Parathyroid adenoma (tissue), 2 donors: Measurements from ENCODE around the gene TBC1D20.

ENCODE experiments used
- H2AFZ ChIP-seq: fragments of 300-600 bp; sonication (generic); one replicate; pipeline ENCODE4 v1.7.0; 2017; ENCODE audit warnings: antibody characterized with exemption, mild to moderate bottlenecking
- H3K27ac ChIP-seq: fragments of 300-600 bp; sonication (generic); one replicate; pipeline ENCODE4 v1.7.0; 2017
- H3K27me3 ChIP-seq: fragments of 300-600 bp; sonication (generic); one replicate; pipeline ENCODE4 v1.7.0; 2017; ENCODE audit warnings: low read length; ENCODE audit not compliant: control insufficient read depth, insufficient read depth
- H3K36me3 ChIP-seq: fragments of 300-600 bp; sonication (generic); one replicate; pipeline ENCODE4 v1.7.0; 2017; ENCODE audit warnings: low read length; ENCODE audit not compliant: control insufficient read depth, insufficient read depth
- H3K4me1 ChIP-seq: fragments of 300-600 bp; sonication (generic); one replicate; pipeline ENCODE4 v1.7.0; 2017; ENCODE audit warnings: control low read depth
- H3K4me2 ChIP-seq: fragments of 300-600 bp; sonication (generic); one replicate; pipeline ENCODE4 v1.7.0; 2017; ENCODE audit warnings: low read length
- H3K4me3 ChIP-seq: fragments of 300-600 bp; sonication (generic); one replicate; pipeline ENCODE4 v1.7.0; 2017; ENCODE audit warnings: low read depth, low read length
- H3K79me2 ChIP-seq: fragments of 300-600 bp; sonication (generic); one replicate; pipeline ENCODE4 v1.7.0; 2017; ENCODE audit warnings: control low read depth
- H3K9ac ChIP-seq: fragments of 300-600 bp; sonication (generic); one replicate; pipeline ENCODE4 v1.7.0; 2017; ENCODE audit warnings: mild to moderate bottlenecking
- H3K9me3 ChIP-seq: fragments of 300-600 bp; sonication (generic); one replicate; pipeline ENCODE4 v1.7.0; 2017; ENCODE audit warnings: low read length; ENCODE audit not compliant: control insufficient read depth
- CTCF ChIP-seq: fragments of 300-600 bp; sonication (generic); IDR thresholded peaks from one replicate; pipeline ENCODE4 v1.7.0; 2017; ENCODE audit warnings: antibody characterized with exemption, mild to moderate bottlenecking
- donor health status: primary hyperparathyroidism.

TBC1D20 gene

GRCh38 chr20:504632-505075, 42.3 kb upstream of the TBC1D20 start:
- H3K4me1 ChIP-seq: peaks cover 5% of the 10 kb centered on the region
- H3K79me2 ChIP-seq: no peaks in the 10 kb centered on the region
- H3K27me3 ChIP-seq: no peaks in the 10 kb centered on the region
- TF ChIP-seq CTCF: no peak
- H3K9me3 ChIP-seq: no peaks in the 10 kb centered on the region
- H3K4me2 ChIP-seq: no peak overlapping the region
- no peaks in the 10 kb centered on the region for H3K36me3 ChIP-seq
- no peak overlapping the region for H3K4me3 ChIP-seq
- H3K9ac ChIP-seq: no peak overlapping the region
- no peak overlapping the region for H3K27ac ChIP-seq
- no peak overlapping the region for H2AFZ ChIP-seq

- Histone ChIP-seq H2AFZ (no peak overlapping the region), H3K27ac (no peak overlapping the region), H3K4me3 (no peak overlapping the region), H3K9me3 (no peaks in the 10 kb centered on the region), H3K79me2 (no peaks in the 10 kb centered on the region), H3K36me3 (no peaks in the 10 kb centered on the region), H3K4me1 (no peaks in the 10 kb centered on the region), H3K27me3 (no peaks in the 10 kb centered on the region), H3K4me2 (no peak overlapping the region), H3K9ac (no peak overlapping the region)
- no peak for TF ChIP-seq CTCF
Observed at GRCh38 chr20:503048-503737, 40.9 kb upstream of the TBC1D20 start.

GRCh38 chr20:497979-498378, 35.6 kb upstream of the TBC1D20 start:
- no peak overlapping the region for H3K4me3 ChIP-seq

GRCh38 chr20:496126-496696, 33.9 kb upstream of the TBC1D20 start:
- no peak overlapping the region for H3K27ac ChIP-seq
- no peak overlapping the region for H3K4me3 ChIP-seq
- TF ChIP-seq CTCF: no peak

More at GRCh38 chr20:497979-498378, 35.6 kb upstream of the TBC1D20 start:
- Histone ChIP-seq H2AFZ (no peak overlapping the region), H3K4me1 (no peaks in the 10 kb centered on the region), H3K27ac (no peak overlapping the region), H3K4me2 (no peak overlapping the region), H3K27me3 (no peaks in the 10 kb centered on the region), H3K79me2 (no peaks in the 10 kb centered on the region), H3K36me3 (no peaks in the 10 kb centered on the region), H3K9ac (no peak overlapping the region), H3K9me3 (no peaks in the 10 kb centered on the region)
- no peak for TF ChIP-seq CTCF

GRCh38 chr20:492159-492558, 29.8 kb upstream of the TBC1D20 start:
- no peak overlapping the region for H3K4me3 ChIP-seq
- H3K27me3 ChIP-seq: no peaks in the 10 kb centered on the region
- H3K4me1 ChIP-seq: no peaks in the 10 kb centered on the region
- H3K79me2 ChIP-seq: no peaks in the 10 kb centered on the region
- no peak overlapping the region for H3K9ac ChIP-seq
- TF ChIP-seq CTCF: no peak
- no peak overlapping the region for H2AFZ ChIP-seq
- H3K36me3 ChIP-seq: no peaks in the 10 kb centered on the region
- H3K9me3 ChIP-seq: no peaks in the 10 kb centered on the region
- no peak overlapping the region for H3K4me2 ChIP-seq
- no peak overlapping the region for H3K27ac ChIP-seq

More at GRCh38 chr20:496126-496696, 33.9 kb upstream of the TBC1D20 start:
- Histone ChIP-seq H3K9me3 (no peaks in the 10 kb centered on the region), H3K9ac (no peak overlapping the region), H3K4me2 (no peak overlapping the region), H3K27me3 (no peaks in the 10 kb centered on the region), H3K79me2 (no peaks in the 10 kb centered on the region), H3K4me1 (no peaks in the 10 kb centered on the region), H3K36me3 (no peaks in the 10 kb centered on the region), H2AFZ (no peak overlapping the region)
